Activated B cell treated with CpG ODN at 0.5 μM for 24 hours (primary cell): Measurements from ENCODE around the gene COG7. TPM values are rescaled to one million over a fixed set of nuclear protein-coding genes. Genes with fewer than 3 reads are reported as not detected.

Source experiments
- ATAC-seq: fragments of 200-7000 bp; cut with Tn5 transposase; one replicate; pipeline ENCODE4 v1.10.0; 2021; ENCODE audit warnings: low read depth, mild to moderate bottlenecking, moderate library complexity
- CTCF ChIA-PET: fragments of 350-600 bp; sonication (Branson Sonifier 250); formaldehyde crosslinking; loops from one replicate; lab custom pipeline; 2021; ENCODE audit warnings: antibody characterized with exemption; lab: Charles Lee
- POLR2A ChIA-PET: fragments of 350-600 bp; sonication (Branson Sonifier 250); formaldehyde crosslinking; loops from one replicate; lab custom pipeline; 2021; ENCODE audit warnings: antibody characterized with exemption; lab: Charles Lee
- DNase-seq: peaks from one replicate; pipeline ENCODE4 v3.0.0; 2022
- H3K27ac Mint-ChIP-seq: one replicate; pipeline ENCODE4 v1.8.0; 2020; ENCODE audit warnings: mixed read lengths
- H3K27me3 Mint-ChIP-seq: one replicate; pipeline ENCODE4 v1.8.0; 2021; ENCODE audit warnings: mixed read lengths
- H3K36me3 Mint-ChIP-seq: one replicate; pipeline ENCODE4 v1.8.0; 2021; ENCODE audit warnings: low read depth, mixed read lengths
- H3K4me1 Mint-ChIP-seq: one replicate; pipeline ENCODE4 v1.8.0; 2021; ENCODE audit warnings: mixed read lengths
- H3K4me3 Mint-ChIP-seq: one replicate; pipeline ENCODE4 v1.8.0; 2020; ENCODE audit warnings: mild to moderate bottlenecking, mixed read lengths
- H3K9me3 Mint-ChIP-seq: one replicate; pipeline ENCODE4 v1.8.0; 2020; ENCODE audit warnings: mixed read lengths
- CTCF ChIP-seq: fragments of 200-600 bp; IDR thresholded peaks from one replicate; pipeline ENCODE4 v1.8.0; 2022; ENCODE audit warnings: antibody characterized with exemption, mild to moderate bottlenecking
- intact Hi-C: fragments of 100-400 bp; cut with micrococcal nuclease; formaldehyde crosslinking; loops from one replicate; pipeline ENCODE4 v1.15.1; 2024
- total RNA-seq: library from RNA; stranded (reverse); gene quantifications from 2 replicates; pipeline ENCODE4 v1.2.3, GENCODE V29; 2022

COG7 gene
- total RNA-seq, 1 donor from 2014 or later = 20.2 TPM

GRCh38 chr16:23388786-23389185 lies 64.2 kb downstream of the COG7 start:
- H3K36me3 Mint-ChIP-seq = peaks cover 47% of the 10 kb centered on the region
- H3K4me3 Mint-ChIP-seq = no peak overlapping the region
- H3K4me1 Mint-ChIP-seq = no peaks in the 10 kb centered on the region
- DNase-seq = no peak
- ChIA-PET CTCF (no interaction called here), POLR2A (no interaction called here)
- TF ChIP-seq CTCF = no peak
- no peaks in the 10 kb centered on the region for H3K27me3 Mint-ChIP-seq
- no peak overlapping the region for H3K27ac Mint-ChIP-seq
- no peaks in the 10 kb centered on the region for H3K9me3 Mint-ChIP-seq
- ATAC-seq = no peak
- intact Hi-C loops = no loop called here

- Mint-ChIP-seq H3K4me1 (no peaks in the 10 kb centered on the region), H3K27me3 (no peaks in the 10 kb centered on the region), H3K27ac (no peak overlapping the region), H3K9me3 (no peaks in the 10 kb centered on the region), H3K36me3 (peaks cover 41% of the 10 kb centered on the region), H3K4me3 (no peak overlapping the region)
- intact Hi-C loops = no loop called here
- ChIA-PET CTCF (no interaction called here), POLR2A (no interaction called here)
- no peak for DNase-seq
- TF ChIP-seq CTCF = no peak
- no peak for ATAC-seq
Observed at GRCh38 chr16:23387666-23388065, 65.3 kb downstream of the COG7 start.

DNA sequence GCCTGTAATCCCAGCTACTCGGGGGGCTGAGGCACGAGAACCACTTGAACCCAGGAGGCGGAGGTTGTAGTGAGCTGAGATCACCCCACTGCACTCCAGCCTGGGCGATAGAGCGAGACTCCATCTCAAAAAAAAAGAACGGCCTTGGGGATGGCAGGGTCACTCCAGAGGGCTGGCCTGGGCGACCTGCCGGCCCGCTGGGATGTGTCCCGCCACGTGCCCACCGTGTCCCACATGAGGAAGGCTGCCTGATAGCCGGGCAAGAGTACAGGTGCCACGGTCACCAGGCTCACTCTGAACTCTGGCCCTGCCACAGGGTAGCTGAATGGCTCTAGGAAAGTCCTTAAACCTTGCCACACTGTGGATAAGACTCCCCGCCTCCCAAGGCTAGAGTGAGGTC lies 67.5 kb downstream of the COG7 start:
- intact Hi-C loops = no loop called here
- Mint-ChIP-seq H3K27me3 (no peaks in the 10 kb centered on the region), H3K4me1 (no peaks in the 10 kb centered on the region), H3K9me3 (no peaks in the 10 kb centered on the region), H3K4me3 (no peak overlapping the region), H3K36me3 (peaks cover 21% of the 10 kb centered on the region), H3K27ac (no peak overlapping the region)
- TF ChIP-seq CTCF = no peak
- ChIA-PET CTCF (no interaction called here), POLR2A (no interaction called here)
- DNase-seq (no peak), ATAC-seq (no peak)

- H3K9me3 Mint-ChIP-seq = no peaks in the 10 kb centered on the region
- DNase-seq (no peak), ATAC-seq (no peak)
- CTCF ChIA-PET = no interaction called here
- H3K27me3 Mint-ChIP-seq = no peaks in the 10 kb centered on the region
- intact Hi-C loops = no loop called here
- peaks cover 18% of the 10 kb centered on the region for H3K36me3 Mint-ChIP-seq
- no peak for TF ChIP-seq CTCF
- H3K4me3 Mint-ChIP-seq = no peak overlapping the region
- H3K27ac Mint-ChIP-seq = no peak overlapping the region
- H3K4me1 Mint-ChIP-seq = no peaks in the 10 kb centered on the region
- POLR2A ChIA-PET = no interaction called here
Observed at GRCh38 chr16:23384878-23385277, 68.1 kb downstream of the COG7 start.

- H3K36me3 Mint-ChIP-seq = peaks cover 8% of the 10 kb centered on the region
- H3K27me3 Mint-ChIP-seq = peaks cover 3% of the 10 kb centered on the region
- no peak overlapping the region for H3K4me3 Mint-ChIP-seq
- ChIA-PET POLR2A (no interaction called here), CTCF (no interaction called here)
- no peak for DNase-seq
- H3K9me3 Mint-ChIP-seq = no peaks in the 10 kb centered on the region
- TF ChIP-seq CTCF = no peak
- ATAC-seq = no peak
- H3K27ac Mint-ChIP-seq = no peak overlapping the region
- H3K4me1 Mint-ChIP-seq = no peaks in the 10 kb centered on the region
- intact Hi-C loops = no loop called here
Observed at GRCh38 chr16:23383881-23384280, 69.1 kb downstream of the COG7 start.
